Measurements from ENCODE around the gene VAV3.
A peak's percentile ranks its signal among the peaks of the same experiment; 100 is the strongest.
"Not testable (repeated sequence)": the region's sequence is repeated elsewhere in the genome, so short reads cannot be mapped to it uniquely, and the experiment has no call there.

VAV3 gene

DNA sequence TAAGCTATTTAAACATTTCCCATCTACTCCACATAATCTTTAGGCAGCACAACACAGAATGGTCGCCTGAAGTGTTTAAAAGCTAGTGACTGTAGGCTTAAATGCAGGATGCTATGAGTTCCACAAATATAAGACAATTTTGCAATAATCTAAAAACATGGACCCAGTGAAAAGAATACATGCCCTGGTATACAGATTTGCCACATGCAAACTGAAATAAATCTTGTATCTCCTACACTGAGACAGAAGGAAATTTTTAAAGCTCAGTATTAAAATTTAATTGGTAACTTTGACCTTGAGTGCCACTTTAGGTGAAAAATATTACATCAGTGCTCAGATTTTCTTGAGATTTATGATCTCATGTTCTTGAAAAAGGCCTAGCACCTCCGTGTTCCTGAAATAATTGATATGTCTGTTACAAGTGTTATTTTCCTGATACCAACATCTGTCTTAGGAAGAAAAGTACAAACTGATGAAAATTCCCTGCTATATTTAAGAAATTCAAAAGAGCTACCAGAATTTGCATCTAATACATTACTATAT lies 285.5 kb downstream of the VAV3 start:
- DNase-seq: no peak

DNA sequence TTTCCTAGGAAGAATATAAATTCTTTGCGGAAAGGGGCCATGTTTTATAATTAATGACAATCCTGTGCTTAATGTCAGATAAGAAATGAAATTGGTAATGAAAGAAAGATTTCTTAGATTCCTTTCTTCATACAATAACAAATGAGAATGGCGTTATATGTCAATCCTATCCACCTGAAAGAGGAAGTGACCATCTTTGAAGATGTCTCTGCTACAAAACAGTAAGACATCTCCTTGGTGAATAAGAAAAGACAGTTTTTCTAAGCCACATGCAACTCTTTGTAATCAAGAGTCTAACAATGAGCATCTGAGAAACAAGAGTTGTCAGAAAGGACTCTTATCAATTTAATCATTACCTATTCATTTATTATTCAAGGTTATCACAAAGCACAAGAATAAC lies 286.0 kb downstream of the VAV3 start:
- DNase-seq: no peak

DNA sequence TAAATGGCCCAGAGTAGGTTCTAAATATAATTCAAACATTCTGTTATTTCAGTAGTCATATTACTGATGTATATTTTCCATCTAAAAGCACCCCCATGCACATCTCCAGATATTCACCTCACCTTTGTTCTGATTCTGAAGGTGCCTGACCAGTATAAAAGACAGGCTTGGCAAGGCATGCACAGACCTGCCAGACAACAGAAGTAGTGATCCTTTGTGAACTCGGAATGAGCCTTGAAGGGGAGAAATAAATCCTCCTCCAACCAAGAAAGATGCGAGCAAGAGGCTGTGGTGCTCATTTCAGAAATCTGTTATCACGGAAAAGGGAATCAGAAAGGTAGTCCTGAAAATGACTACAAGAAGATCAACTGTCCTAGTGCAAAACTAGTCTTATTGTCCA lies 287.3 kb downstream of the VAV3 start:
- DNase-seq: no peak

DNA sequence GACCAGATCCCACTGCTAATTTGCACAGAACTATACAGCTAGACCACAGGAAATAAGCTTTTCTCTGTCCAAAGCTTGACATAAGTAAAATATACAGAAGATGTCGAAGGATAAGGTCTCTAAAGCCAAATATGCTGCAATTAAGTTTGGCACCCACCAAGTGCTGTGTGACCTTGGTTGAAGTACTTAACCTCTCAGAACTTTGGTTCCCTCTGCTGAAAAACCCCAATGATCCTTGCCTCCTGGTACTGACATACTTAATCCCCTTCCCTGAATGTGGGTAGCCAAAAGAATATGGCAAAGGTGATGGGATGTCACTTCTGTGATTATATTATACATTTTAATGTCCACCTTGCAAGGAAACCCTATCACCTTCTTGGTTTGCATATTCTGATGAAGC lies 290.5 kb downstream of the VAV3 start:
- DNase-seq: no peak

DNA sequence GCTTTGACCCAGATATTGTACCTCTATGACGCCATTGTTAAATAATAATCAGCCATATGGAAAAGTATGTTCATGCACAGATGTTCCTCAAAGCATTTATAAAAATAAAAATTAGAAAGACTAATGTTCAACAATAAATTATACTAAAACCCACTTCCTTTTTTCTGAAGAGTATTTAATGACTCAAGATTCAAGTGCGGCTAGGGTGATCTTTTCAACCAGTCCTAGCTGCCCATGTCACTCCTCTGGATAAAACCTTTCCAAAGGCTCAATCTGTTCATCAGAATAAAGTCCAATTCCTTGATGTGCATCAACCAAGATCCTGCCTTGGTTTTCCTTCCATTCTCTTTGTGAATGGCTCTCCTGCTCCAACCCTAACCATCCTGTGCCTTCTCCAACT lies 292.0 kb downstream of the VAV3 start:
- peak in 1 of 3 donors; percentile 15 for DNase-seq

DNA sequence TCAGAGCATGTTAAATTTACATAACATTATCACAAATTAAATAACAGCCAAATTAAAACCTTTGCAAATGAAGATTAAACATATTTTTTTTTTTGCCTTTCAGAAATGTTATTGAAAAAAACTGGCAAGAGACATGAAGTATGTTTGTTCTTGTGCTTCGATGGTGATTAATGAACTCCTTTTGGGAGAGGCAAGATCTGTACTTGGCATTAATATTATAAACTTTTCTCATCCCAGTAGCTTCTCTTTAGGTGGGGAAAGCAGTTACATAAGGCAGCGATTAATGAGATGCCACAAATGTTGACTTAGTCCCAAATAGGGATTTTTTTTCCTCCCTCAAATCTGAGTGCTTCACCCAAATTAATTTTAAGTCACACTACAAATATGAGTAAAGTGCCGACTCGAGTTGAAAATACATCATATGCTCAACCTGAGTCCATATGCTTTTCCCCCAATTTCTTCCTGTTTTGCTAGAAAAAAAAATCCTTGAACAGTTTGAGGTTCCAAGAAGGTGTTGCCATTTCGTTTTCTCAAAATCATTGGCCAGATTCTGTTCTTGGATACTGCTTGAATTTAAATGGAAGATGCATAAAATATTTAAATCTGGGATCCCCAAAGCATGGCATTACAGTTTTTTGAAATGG lies 294.5 kb downstream of the VAV3 start:
- no peak for DNase-seq

DNA sequence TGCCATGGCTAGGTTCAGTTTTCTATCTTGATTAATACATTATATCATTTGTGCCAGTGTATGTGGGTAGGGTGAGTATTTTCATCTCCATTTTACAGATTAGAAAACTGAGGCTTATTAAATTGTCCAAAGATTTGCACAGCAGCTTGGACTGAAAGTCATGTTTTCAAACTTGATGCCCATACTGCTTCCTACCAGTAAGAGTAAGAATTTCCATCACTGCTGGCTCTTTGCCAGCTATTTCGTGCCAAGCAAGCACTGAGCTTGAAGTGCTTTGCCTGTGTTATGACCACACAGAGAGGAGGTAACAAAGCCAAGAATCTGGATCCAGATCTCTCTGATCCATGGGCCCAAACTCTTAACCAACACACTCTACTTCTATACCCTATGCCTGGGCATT lies 295.0 kb downstream of the VAV3 start:
- no peak for DNase-seq

DNA sequence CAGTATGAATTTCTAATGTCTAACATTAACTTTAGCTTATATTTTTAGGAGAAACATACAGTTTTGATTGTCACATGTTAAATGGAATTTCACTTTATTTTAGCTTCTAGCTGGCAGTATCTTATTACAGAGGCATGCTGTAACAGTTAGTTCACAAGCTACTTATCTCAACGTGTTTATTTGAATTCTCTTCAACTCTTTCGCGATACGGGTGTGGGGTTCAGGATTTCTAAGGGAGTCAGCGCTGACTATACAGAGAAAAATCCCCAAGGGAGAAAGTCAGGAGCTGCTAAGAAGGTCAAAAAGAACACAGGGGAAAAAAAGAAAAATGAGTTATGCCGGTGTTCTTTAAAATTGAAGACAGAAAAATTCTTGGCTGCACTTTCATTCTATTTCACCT lies 296.2 kb downstream of the VAV3 start:
- no peak for DNase-seq

DNA sequence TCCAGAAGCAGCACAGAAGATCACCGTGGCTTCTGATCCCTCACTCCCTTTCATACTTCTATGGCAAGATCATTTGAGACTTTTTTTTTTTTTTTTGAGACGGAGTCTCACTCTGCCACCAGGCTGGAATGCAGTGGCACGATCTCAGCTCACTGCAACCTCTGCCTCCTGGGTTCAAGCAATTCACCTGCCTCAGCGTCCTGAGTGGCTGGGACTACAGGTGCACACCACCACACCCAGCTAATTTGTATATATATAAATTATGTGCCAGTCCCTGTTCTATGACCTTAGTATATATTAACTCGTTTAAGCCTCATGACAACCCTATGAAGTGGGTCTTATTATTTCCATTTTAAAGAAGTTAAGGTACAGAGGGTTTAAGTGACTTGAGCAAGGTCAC lies 298.5 kb downstream of the VAV3 start:
- no peak for DNase-seq

DNA sequence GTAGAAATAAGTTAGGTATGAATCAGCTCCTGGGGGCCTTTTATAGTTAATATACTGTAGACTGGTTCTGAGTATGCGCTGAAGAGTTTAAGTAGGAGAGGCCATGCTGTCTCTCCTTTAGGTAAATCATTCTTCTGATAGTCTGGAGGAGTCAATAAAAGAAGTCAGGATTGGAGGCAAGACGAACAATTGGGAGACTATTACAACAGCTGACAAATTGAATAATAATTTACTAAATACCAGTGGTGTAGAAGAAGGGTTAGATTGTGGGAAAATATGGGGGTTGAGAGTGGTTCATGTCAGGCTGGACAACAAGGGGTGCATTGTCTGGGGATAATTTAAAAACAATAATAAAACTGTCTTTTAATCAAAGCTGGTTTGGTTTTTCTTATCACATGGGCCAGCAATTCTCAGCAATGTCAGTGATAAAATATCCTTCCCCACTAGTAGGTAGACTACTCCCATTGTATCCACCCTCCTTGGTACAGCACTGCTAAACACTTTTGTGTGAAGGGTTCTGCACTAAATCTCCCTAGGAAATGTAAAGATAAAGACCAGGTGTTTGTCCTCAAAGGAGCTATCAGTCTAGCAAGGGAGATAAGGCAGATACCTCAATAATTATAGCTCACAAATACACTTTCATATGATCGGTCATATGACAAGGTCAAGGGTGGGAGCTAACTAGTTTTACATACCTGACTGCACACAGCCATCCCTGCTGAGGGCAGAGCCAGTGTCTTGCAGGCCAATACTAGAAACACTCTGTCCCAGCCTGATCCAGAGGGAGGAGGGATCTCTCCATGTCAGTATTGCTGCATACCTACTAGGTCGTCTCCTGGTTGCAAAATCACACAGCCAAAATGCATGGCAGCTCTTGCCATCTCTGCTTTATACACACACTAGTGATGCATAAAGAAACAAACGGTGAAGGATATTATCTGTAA lies 299.7 kb downstream of the VAV3 start:
- no peak for DNase-seq

DNA sequence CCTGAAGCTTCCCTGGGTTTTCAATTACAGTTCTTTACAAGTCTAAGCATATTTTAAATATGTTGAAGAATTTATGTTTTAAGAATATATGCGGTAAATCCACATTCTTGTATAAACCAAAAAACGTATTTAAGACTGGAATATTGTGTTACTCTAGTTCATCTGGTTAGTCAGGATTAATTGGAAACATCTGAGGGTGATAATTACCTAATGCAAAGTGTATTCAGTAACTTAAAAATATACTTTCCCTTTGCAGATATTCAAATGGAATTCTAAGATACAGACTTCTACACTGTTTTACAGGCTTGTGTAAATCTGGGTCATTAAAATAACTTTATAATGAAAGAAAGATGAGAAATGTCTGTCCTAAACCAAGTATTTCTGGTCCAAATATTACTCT lies 302.0 kb downstream of the VAV3 start:
- no peak for DNase-seq

DNA sequence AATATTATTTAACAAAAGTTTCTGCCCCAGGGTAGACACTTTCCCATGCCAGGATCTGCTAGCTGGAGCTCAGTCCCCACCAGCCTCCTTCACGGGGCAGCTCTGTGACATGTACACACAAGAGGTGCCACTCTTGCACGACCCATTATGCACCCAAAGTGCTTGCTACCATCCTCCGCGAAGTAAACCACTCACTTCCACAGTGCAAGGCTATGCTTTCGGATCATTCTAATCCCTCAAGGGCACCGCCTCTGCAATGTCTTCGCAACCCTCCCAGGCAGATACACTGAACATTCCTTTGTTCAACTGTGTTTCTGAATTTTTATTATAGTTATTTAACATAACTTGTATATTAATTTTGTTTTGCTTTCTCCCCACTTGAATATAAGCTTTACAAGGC lies 303.8 kb downstream of the VAV3 start:
- no peak for DNase-seq

DNA sequence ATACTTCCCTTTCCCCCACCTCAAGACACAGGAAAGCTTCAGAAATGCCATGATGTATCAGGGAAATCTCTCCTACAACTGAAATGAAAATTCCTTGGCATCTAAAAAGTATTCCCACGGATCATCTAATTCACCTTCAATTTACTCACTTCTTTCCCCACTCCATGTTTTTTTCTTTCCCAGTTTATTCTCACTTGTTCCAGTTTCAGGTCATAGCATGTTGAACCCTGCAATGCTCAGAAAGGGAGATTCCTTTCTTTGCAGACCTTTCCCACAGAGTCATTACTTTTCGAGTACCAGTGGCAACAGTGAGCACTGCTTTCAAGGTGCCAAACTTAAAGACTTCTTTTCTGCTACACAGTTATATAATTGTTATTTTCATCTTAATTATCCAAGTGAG lies 305.0 kb downstream of the VAV3 start:
- DNase-seq: no peak

DNA sequence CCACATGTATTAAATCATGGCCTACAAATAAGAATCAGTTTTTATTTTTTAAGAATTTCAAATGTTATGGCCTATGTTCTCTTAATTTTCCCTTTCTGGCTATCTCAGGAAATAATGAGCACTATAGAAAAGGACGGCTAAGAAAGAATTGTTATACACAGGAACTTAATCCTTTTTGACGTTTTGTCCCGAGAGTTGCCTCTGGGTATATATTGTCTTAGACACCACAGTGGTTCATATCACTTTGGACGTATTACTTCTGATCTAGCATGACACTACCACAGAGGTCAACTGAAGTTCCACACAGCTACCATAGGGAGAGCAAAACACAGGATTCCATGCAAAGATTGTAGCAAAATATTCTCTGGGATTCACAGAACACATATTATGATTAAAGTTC lies 307.6 kb downstream of the VAV3 start:
- no peak for DNase-seq

DNA sequence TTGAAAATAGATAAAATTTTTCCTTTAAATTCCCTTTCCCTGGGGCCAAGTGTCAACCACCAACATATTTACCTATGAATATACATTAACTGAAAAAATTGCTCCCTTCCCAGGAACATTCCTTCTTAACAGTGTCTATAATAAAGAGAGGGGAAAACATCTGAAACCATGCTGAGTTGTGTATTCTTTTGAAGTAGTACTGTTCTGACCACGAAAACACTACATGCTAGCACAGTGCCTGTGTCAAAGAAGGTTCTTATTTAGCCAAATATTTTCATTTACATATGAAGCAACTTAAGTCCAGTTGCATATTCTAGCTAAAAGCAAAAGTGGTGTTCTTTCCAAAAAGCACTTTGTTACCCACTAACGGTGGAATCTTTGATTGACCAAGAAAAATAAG lies 311.2 kb downstream of the VAV3 start:
- no peak for DNase-seq

DNA sequence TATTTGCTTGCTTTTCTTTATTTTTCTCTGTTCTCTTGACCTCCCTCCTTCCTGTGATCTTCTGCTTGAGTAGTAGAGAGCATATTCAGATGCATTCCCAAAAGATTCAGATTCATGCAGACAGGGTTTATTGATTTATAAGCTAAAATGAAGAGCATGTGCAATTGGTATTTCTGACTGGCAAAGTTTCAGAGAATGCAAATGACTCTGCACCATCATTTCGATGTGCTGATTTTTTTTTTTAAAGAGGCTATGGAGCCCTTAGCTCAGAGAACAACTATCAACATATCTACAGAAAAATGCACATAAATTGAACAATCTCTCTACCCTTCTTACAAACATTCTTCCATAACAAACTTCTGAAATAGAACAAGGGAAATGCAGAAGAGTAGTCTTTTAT lies 312.0 kb downstream of the VAV3 start:
- no peak for DNase-seq

DNA sequence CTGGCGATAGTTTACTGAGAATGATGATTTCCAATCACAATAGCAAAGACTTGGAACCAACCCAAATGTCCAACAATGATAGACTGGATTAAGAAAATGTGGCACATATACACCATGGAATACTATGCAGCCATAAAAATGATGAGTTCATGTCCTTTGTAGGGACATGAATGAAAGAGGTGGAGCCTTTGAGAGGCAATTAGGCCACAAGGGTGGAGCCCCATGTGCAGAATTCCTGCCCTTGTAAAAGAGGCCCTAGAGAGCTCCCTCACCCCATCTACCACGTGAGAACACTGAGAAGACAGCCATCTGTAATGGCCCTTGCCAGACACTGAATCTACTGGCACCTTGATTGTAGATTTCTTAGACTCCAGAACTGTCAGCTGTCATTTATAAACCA lies 314.2 kb downstream of the VAV3 start:
- not testable (repeated sequence) for DNase-seq

DNA sequence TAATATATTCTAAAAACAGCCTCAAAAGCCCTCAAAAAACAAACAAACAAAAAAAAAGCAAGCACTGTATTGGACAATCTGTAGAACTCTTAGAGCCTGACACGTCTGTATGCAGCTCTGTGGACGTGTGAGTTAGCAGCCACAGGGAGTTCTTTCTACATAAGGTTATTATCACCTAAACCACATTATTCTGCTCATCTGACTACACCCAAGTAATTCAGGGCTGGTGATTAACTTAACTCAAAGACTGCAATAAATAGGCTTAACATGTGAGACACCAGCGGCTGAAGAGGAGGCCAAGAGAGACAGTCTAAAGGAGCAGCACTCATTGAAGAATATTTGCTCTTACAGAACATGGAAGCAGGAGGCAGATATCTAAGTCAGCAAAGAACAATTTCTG lies 316.0 kb downstream of the VAV3 start:
- DNase-seq: no peak

DNA sequence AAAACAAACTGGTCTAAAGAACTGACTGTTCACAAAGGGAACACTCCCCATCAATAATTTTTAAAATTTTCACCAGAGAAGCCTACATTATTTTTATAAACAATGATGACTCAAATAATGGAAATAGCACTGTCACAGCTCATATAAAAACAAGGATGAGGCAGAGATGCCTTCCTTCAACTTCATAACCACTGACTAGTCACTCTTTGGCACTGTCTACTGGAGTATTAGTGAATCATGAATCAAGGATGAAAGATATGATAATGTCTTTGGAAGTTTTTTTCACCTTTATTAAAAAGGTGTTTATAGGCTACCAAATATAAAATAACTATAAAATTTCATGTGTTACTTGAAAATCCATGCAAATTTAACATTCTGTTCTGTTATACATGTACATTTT lies 316.9 kb downstream of the VAV3 start:
- no peak for DNase-seq

DNA sequence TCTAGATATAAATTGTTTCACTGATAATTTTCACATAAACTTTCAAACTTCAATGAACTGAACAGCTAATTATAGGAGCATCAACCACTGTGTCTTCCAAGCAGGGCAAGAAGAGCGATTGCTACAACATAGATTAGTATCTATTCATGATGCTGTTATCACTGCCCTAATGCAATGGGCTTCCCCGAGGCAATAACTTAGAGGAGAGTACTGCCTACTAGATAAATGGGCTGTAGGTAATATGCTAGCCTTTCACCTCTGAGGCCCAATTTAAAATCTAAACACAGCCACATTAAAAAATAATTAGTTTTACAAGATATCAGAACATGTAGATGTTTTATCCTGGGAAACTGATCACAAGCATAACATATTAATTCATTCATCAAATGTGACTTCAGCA lies 318.0 kb downstream of the VAV3 start:
- DNase-seq: no peak

DNA sequence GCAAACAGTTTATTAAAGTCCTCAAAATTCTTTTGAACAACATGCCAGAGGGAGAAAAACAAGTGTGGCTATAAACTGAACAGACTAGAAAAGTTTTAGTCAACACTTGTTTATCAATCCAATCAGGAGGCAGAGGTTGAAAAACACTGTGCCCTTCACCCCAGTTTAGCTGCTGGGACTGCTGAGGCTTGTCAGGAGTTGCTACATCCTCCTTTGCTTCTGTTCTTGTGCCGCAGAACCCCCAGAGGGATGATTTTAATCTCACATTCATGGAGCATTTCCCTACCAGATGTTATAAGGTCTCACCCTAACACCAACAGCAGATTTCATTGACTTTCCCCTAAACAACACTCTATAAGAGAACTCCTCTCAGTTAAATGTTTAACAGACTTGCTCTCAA lies 321.2 kb downstream of the VAV3 start:
- DNase-seq: no peak

DNA sequence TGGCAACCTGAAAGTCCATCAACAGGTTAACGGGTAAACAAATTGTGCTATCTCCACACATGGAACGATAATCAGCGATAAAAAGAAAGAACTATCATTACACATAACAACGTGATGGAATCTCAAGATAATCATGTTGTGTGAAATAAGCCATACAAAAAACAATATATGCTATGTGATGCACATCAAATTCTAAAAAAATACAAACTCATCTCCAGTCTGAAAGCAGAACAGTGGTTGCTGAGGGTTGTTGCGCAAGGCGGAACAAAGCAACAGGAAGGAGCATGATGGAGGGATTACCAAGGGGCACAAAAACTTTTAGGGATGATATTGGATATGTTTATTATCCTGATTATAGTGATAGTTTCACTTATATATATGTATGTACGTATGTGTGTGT lies 324.8 kb downstream of the VAV3 start:
- peak; percentile 28 to 45 (median 32) for DNase-seq

DNA sequence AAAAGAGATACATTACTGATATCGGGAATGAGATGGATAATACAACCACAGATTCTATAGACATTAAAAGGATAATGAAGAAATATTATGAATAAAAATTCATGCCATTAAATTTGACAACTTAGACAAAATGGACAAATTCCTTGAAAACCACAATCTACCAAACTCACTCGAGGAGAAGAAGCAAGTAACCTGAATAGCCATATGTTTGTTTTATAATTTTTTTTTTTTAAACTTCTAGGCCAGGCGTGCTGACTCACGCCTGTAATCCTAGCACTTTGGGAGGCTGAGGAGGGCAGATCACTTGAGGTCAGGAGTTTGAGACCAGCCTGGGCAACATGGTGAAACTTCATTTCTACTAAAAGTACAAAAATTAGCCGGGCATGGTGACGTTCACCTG lies 327.9 kb downstream of the VAV3 start:
- no peak for DNase-seq

DNA sequence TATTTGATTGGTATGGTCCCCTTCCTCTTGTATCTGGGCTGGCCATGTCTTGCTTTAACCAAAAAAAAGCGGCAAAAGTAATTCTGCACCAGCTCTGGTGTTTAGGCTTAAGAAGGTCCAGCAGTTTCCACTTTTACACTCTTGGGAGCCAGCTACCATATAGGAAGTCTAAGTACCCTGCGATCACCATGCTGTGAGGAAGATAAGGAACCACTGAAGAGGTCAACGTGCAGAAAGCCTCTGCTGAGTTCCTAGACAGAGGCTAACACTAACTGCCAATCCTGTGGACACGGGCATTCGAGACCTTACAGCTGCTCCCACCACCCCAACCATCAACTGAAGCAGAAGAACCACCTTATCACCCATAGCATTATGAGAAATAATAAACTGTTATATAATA lies 331.4 kb downstream of the VAV3 start:
- no peak for DNase-seq

Data from suppressor macrophage treated with lipopolysaccharide for 1 hour (primary cell).